GM19023 (cell line): ENCODE results near the gene PDGFB.

Experiments used
- ATAC-seq: cut with Tn5 transposase; IDR thresholded peaks from one replicate; pipeline ENCODE4 v1.9.1; 2021; ENCODE audit warnings: mild to moderate bottlenecking, moderate library complexity; ENCODE audit not compliant: unreplicated experiment

Gene PDGFB

GRCh38 chr22:39244496-39245129, at the start of gene PDGFB:
Gene PDGFB (minus strand): TSS chr22:39244982. CDS start chr22:39243963, 1,019 bp downstream.
- no peak for ATAC-seq

GRCh38 chr22:39293766-39294368, 49.1 kb upstream of the PDGFB start:
- ATAC-seq = no peak

- ATAC-seq = no peak
Measured at GRCh38 chr22:39292561-39293074, 47.8 kb upstream of the PDGFB start.

GRCh38 chr22:39292031-39292462, 47.3 kb upstream of the PDGFB start:
- ATAC-seq = no peak

GRCh38 chr22:39291523-39291922, 46.7 kb upstream of the PDGFB start:
- no peak for ATAC-seq

- no peak for ATAC-seq
Measured at GRCh38 chr22:39290724-39291161, 46.0 kb upstream of the PDGFB start.

GRCh38 chr22:39289975-39290720, 45.4 kb upstream of the PDGFB start:
- no peak for ATAC-seq

GRCh38 chr22:39289533-39289932, 44.8 kb upstream of the PDGFB start:
- no peak for ATAC-seq

GRCh38 chr22:39288135-39288898, 43.5 kb upstream of the PDGFB start:
- no peak for ATAC-seq

- ATAC-seq = no peak
Measured at GRCh38 chr22:39287076-39287725, 42.4 kb upstream of the PDGFB start.

- ATAC-seq = no peak
Measured at GRCh38 chr22:39284983-39285382, 40.2 kb upstream of the PDGFB start.

- no peak for ATAC-seq
Measured at GRCh38 chr22:39284142-39284980, 39.6 kb upstream of the PDGFB start.

GRCh38 chr22:39283322-39284141, 38.8 kb upstream of the PDGFB start:
- no peak for ATAC-seq

GRCh38 chr22:39282645-39283321, 38.0 kb upstream of the PDGFB start:
- no peak for ATAC-seq

- no peak for ATAC-seq
Measured at GRCh38 chr22:39281126-39281525, 36.3 kb upstream of the PDGFB start.

- no peak for ATAC-seq
Measured at GRCh38 chr22:39280250-39280649, 35.5 kb upstream of the PDGFB start.

- no peak for ATAC-seq
Measured at GRCh38 chr22:39279170-39279850, 34.5 kb upstream of the PDGFB start.

GRCh38 chr22:39278040-39278439, 33.3 kb upstream of the PDGFB start:
- no peak for ATAC-seq
